PC-9 (cell line): ENCODE data around the gene INPP5B.
"Not testable (repeated sequence)": the region's sequence is repeated elsewhere in the genome, so short reads cannot be mapped to it uniquely, and the experiment has no call there.

Source experiments
- CTCF ChIP-seq: fragments of 200-600 bp; sonication (generic); conservative IDR thresholded peaks from 2 replicates; pipeline ENCODE4 v1.6.1; 2017; ENCODE audit warnings: mixed run types, antibody characterized with exemption, mild to moderate bottlenecking, moderate library complexity
- EZH2 ChIP-seq: fragments of 200-600 bp; sonication (generic); IDR thresholded peaks from 2 replicates; pipeline ENCODE4 v1.8.0; 2017; ENCODE audit warnings: antibody characterized with exemption, low read depth

- TF ChIP-seq CTCF, EZH2: not testable (repeated sequence)
Measured at GRCh38 chr1:37906591-37906990, 40.3 kb downstream of the INPP5B start.
